ENCODE data around the gene FOXO1. TPM values are rescaled to one million over a fixed set of nuclear protein-coding genes. Genes with fewer than 3 reads are reported as not detected.
A peak's percentile ranks its signal among the peaks of the same experiment; 100 is the strongest.

FOXO1 gene
- total RNA-seq, 1 donor from 2014 or later = 8.9 TPM

GRCh38 chr13:40611635-40612034 lies 54.8 kb downstream of the FOXO1 start:
- peaks cover 3% of the 10 kb centered on the region for H3K9me3 Mint-ChIP-seq
- no peak for DNase-seq (ENCODE audit: low read depth, low spot score)
- no peaks in the 10 kb centered on the region for H3K27me3 Mint-ChIP-seq (ENCODE audit: low read depth)
- no peak overlapping the region for H3K27ac Mint-ChIP-seq (ENCODE audit: unreplicated experiment)
- H3K4me1 Mint-ChIP-seq = peaks cover 30% of the 10 kb centered on the region
- H3K36me3 Mint-ChIP-seq (ENCODE audit: low read depth) = no peaks in the 10 kb centered on the region
- no peak for TF ChIP-seq CTCF (conservative IDR thresholded peaks at IDR 0.05)
- no peak overlapping the region for H3K4me3 Mint-ChIP-seq

- H3K36me3 Mint-ChIP-seq (ENCODE audit: low read depth) = no peaks in the 10 kb centered on the region
- TF ChIP-seq CTCF (conservative IDR thresholded peaks at IDR 0.05) = no peak
- H3K27me3 Mint-ChIP-seq (ENCODE audit: low read depth) = no peaks in the 10 kb centered on the region
- H3K9me3 Mint-ChIP-seq = peaks cover 3% of the 10 kb centered on the region
- H3K4me1 Mint-ChIP-seq = peaks cover 28% of the 10 kb centered on the region
- no peak for DNase-seq (ENCODE audit: low read depth, low spot score)
- H3K27ac Mint-ChIP-seq (ENCODE audit: unreplicated experiment) = no peak overlapping the region
- no peak overlapping the region for H3K4me3 Mint-ChIP-seq
These were observed 55.4 kb downstream of the FOXO1 start for GRCh38 chr13:40611004-40611403.

- Mint-ChIP-seq H3K27me3 (ENCODE audit: low read depth) (no peaks in the 10 kb centered on the region), H3K27ac (ENCODE audit: unreplicated experiment) (no peak overlapping the region), H3K4me3 (no peak overlapping the region), H3K36me3 (ENCODE audit: low read depth) (no peaks in the 10 kb centered on the region), H3K9me3 (peaks cover 3% of the 10 kb centered on the region), H3K4me1 (peaks cover 20% of the 10 kb centered on the region)
- no peak for TF ChIP-seq CTCF (conservative IDR thresholded peaks at IDR 0.05)
- no peak for DNase-seq (ENCODE audit: low read depth, low spot score)
These were observed 56.3 kb downstream of the FOXO1 start for GRCh38 chr13:40609972-40610726.

GRCh38 chr13:40608308-40608707 lies 58.1 kb downstream of the FOXO1 start:
- Mint-ChIP-seq H3K27ac (ENCODE audit: unreplicated experiment) (no peak overlapping the region), H3K27me3 (ENCODE audit: low read depth) (no peaks in the 10 kb centered on the region), H3K9me3 (peaks cover 3% of the 10 kb centered on the region), H3K4me3 (no peak overlapping the region), H3K4me1 (peaks cover 7% of the 10 kb centered on the region), H3K36me3 (ENCODE audit: low read depth) (no peaks in the 10 kb centered on the region)
- TF ChIP-seq CTCF (conservative IDR thresholded peaks at IDR 0.05) = no peak
- no peak for DNase-seq (ENCODE audit: low read depth, low spot score)

- Mint-ChIP-seq H3K27ac (ENCODE audit: unreplicated experiment) (peak overlapping the region; percentile 1), H3K36me3 (ENCODE audit: low read depth) (no peaks in the 10 kb centered on the region), H3K9me3 (peaks cover 3% of the 10 kb centered on the region), H3K27me3 (ENCODE audit: low read depth) (no peaks in the 10 kb centered on the region), H3K4me3 (no peak overlapping the region), H3K4me1 (no peaks in the 10 kb centered on the region)
- no peak for TF ChIP-seq CTCF (conservative IDR thresholded peaks at IDR 0.05)
- DNase-seq (ENCODE audit: low read depth, low spot score) = no peak
These were observed 60.9 kb downstream of the FOXO1 start for GRCh38 chr13:40605573-40605972.

Measured in neural crest cell (in vitro differentiated cells).